Iris pigment epithelial cell (primary cell): Measurements from ENCODE around the gene ERRFI1.

ENCODE experiments used
- DNase-seq: peaks from one replicate; pipeline ENCODE4 v3.0.0-alpha.2; 2011; ENCODE audit warnings: low read depth

ERRFI1 gene

DNA sequence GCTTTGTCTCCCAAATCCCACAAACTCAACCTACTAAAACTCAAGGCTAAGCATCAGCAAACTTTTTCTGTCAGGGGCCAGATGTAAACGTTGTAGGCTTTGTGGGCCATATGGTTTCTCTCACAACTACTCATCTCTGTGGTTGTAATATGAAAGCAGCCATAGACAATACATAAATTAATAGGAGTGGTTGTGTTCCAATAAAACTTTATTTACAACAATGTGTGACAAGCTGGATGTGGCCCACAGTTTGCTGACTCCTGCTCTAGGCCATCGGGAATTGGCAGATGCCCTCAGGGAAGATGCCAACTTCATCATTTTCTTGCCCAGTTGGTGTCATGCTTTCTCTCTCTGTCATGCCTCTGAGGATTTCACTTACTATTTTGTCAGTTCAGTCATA is 17.5 kb upstream of the ERRFI1 start:
- no peak for DNase-seq

DNA sequence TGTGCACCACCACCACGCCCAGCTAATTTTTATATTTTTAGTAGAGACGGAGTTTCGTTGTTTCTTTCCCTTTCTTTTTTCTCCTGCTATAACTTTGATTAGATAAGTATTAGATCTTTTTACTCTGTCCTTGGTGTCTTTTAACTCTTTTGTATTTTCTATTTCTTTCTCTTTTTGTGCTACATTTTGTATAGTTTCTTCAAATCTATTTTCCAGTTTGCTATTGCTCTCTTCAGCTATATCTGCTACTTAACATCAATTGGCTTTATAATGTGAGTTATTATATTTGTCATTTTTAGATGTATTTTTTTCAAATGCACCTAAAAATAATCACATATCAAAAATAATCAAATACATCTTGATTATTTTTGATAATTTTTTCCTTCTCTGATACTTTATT is 16.0 kb upstream of the ERRFI1 start:
- DNase-seq, result no peak

DNA sequence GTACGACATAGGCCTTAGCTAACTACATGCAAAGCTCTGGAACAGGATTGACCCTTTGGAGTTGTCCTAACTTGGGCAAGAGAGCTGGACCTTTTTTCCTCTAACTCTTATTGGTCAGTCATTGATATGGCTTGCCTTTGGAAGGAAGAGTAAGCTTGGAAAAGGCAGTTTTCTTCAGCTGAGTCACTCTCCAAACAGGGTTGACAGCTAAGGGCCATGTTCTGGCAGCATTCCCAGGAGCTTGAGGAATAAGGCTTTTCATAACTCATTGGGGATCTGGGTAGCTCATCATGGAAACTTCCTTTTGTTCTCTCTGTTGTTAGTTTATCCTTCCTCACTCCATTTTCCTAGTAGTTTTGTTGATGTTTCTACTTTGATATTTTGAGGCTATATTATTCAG is 14.5 kb upstream of the ERRFI1 start:
- DNase-seq, result peak; percentile 99

DNA sequence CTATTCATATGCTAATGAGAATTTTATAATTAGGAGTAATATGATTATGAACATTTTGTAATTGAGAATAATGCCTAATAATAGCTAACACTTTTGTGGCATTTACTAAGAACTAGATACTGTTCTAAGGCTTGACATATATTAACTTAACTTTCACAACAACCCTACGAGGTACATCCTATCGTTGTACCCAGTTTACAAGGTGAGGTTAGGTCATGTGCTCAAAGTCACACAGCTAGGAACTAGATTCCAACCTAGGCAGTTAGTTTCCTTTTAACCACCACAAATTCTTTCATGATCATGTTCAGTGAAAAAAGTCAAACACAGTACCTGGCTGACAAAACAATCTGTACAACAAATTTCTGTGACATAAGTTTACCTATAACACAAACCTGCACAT is 13.0 kb upstream of the ERRFI1 start:
- DNase-seq, result no peak

DNA sequence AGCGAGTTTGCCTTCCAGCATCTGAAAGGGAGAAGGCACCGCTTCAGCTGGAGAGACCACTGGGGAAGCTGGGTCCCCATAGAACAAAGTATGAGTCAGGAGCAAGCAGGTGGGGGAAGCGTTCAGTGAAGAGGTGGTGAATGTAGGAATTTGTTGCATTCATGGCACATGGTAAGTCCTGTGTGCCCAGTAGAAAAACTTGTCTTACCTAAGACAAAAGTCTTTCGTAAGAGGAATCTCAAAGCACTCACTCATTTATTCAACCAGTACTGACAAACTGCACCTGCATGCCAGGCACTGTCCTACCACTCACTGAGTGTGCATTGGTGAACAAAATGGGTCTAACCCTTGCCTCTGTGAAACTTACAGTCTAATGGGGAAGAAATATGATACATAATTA is 9.2 kb upstream of the ERRFI1 start:
- DNase-seq, result no peak

DNA sequence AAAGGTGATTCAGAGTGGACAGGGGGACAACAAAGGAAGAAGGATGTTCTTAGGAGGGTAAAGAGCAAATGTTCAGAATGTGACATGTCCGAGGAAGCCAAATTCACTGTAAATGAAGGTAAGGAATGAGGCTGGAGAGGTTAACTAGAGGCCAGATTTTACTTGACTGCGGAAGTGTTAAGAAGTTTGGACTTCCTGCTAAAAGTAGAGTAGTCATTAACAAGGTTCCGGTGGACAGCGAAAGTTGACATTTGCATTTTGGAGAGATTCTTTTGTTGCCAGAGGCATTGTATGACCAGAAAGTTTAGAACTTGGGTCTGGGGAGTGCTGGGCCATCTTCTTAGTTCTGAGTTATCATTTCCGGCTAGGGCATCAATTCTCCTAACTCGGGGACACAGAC is 7.2 kb upstream of the ERRFI1 start:
- DNase-seq, result no peak

DNA sequence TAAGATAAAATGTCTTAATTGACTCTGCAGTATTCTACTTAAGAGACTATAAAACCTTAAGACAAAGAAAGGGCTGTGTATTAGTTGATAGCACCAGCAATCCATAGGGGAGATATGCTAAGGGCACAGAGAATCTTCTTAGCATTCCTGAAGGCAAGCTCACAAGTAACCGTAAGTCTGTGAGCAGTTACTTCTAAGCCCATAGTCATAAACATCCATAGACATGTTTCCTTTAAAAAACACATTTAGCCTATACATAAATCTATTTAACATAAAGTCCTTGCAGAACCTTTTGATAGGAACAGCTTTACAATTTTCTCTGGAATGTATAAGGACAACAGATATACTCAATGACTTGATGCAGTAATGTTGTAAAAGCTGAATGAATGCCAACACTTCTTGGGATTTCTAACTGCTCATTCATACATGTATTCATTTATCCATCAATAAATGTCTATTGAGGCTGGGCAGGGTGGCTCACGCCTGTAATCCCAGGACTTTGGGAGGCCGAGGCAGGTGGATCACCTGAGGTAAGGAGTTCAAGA is 6.3 kb upstream of the ERRFI1 start:
- DNase-seq, result peak; percentile 64

DNA sequence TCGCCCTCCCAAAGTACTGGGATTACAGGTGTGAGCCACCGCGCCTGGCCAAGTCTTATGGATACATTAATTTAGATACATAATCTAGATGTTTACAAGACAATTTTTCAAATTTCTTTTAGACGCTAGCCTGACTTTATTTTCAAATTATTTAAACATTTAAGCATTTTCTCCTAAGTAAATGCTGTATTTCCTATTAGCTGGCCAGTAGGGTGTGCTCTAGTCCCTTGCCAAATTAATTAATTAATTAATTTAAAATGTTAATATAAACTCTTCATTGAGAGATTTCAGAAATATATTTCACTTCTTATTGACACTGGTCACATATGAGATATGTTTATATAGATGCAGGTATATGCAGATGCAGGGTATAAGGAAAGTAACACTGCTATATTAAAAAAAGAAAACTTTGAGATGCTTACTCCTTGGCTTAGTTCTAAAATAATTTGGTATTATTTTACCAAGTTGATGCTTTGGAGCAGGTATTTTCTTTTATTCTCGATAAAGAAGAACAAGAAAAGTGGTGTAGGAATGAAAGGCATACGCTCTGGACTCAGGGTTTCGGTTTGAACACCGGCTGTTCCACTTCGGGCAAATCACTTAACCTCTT is 5.2 kb upstream of the ERRFI1 start:
- peak; percentile 65 for DNase-seq

DNA sequence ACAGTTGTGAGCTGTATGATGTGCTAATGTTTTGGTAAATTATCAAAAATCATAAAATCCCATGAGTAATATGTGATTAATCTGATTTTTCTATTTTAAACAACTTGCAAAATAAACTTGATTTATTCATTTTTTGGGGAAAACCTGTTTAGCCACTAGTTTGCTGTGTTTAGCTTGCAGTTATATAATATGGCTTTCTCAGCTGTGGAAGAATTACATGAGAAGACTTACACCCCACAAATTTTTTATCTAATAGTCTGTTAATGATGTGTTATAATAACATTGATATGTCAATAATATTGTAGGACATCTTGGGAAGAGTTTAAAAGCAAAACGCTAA is 2.4 kb upstream of the ERRFI1 start:
- no peak for DNase-seq

DNA sequence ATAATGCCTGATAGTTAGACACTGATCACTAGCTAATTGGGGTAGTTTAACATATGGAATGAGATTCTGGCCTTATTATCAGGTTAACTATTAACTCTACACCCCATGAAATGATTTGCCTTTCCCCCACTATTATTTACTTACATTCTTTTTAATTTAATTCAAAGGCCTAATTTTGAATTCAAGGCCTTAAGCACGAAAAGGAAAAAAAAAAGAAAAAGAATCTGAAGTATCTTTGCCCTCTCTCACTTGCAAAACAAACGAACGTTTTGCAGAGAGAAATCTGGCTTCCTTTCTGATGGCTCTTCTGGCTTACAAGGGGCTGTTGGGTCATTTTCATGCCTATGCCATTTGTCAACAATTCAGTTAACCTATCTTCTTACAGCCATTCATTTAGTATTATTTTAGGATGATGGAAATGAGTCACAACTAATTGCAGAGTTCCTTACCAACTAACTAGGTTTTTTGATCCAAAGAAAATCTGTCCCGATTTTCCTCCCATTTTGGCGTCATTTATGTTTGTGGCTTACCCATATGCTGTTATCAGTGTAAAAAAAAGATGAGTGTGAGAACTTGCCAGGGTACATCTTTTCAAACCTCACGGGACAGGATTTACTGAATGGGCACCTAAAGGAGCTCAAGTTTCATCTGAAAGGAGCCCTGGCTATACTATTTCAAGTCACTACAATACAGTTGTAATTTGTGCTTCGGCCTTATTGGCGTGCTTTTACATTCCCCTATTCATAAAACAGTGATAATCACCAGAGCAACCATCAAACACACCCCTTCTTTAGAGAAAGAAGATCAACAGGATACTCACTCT is 1.9 kb upstream of the ERRFI1 start:
- DNase-seq, result peak; percentile 85

DNA sequence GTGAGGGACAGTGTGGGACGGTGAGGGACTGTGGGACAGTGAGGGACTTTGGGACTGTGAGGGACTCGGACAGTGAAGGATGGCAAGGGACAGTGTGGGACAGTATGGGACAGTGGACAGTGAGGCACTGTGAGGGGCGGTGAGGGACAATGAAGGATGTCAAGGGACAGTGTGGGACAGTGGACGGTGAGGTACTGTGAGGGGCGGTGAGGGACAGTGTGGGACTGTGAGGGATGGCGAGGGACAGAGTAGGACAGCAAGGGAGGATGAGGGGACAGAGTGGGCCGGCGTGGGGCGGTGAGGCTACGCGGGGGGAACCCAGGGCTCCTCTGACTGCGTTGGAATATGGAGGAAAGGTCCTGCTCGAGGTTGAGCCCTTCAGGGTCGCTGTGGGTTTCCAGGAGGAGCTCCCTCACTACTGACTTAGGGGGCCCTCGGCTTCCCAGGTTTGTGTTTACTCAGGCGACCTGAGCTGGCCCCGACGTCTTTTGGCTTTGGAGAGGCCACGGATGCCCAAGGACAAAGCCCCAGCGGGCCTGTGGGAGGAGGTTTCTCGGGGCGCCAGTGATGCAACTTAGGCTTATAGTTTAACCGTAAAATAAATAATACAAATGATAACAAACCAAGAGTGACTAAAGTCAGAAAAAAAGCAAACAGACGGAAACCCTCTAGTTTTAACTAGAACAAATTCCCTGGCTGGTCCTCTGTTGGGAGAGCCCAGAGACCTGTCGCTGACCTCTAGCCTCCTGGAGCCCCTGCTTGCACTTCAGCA is 1.1 kb upstream of the ERRFI1 start:
- peak; percentile 85 for DNase-seq

DNA sequence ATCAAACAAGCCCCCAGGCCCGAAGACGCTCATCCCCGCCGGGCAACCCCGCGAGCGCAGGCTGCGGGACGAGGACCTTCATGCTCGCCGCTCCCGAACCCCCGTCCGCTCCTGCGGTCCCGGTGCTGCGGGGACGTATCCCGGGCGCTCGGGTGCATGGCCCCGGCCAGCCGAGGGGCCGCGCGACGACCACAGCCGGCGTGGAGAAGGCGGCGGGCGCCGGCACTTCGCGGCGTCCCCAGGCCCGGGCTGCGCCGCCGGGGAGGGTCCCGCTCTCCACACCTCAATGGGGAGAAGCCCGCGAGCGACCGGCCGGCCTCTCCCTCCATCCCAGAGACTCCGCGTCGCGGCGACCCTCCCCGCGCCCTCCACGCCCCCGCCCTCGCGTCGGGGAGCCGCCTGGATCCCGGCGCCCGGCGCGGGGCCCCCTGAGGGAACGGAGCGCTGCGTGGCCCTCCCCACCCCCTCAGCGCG is 401 bp downstream of the ERRFI1 start:
- no peak for DNase-seq

DNA sequence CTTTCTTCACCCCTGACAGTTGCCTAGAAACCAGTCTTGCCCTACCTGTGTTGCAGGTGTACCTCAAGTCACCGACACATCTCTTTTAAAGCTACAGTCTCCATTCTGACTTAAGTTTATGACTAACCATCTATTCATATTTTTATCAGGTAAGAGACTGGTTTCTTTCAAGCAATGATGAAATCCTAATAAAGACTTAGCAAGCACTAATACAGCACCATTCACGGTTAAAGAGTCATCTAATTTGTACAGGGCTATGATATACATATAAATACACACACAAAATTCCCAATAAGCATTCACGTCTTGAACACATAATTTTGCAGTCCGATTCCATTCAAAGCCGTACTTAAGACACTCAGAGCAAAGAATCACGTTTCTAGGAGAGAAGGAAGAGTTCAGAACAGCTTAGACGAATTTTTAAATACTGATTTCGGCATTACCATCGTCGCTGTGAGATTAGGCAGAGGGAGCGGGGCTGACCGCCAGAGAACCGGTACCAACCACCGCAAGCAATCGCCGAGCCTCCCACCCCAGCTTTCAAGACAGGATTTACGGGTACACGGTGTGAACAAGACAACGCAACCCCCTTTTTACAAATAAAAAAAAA is 943 bp downstream of the ERRFI1 start:
- peak; percentile 64 for DNase-seq

DNA sequence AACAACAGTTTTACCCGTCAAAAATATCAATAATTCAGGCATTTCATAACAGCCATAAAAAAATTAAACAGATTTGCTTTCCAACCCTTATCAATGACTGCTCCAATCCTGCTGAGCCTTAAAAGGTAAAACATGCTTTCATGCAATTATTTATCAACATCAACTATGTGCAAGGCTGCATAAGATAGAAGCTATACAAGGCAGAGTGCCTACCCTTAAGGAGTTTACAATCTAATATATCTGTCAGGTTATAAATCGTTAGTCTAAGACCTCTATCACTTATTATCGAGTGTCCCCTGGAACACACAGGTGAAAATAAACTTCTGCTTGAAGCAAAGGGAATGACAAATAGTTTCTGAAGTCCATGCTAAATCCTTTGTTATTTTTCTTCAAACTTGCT is 1.8 kb downstream of the ERRFI1 start:
- peak; percentile 24 for DNase-seq

DNA sequence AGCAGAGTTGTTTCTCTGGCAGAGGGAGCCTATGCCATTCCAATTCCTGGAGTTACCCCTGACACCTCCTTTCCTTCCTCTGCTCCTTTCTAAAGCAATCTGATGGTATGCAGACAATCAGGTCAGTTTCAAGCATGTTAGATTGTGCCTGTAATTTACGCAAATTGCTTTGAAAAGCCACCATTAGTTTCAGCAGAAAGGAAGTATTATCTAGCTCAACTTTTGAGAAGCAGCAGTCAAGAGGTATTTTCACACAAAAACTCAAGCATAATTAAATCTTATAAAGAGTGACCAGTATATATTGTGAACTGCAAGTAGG is 2.2 kb downstream of the ERRFI1 start:
- DNase-seq, result peak; percentile 23

DNA sequence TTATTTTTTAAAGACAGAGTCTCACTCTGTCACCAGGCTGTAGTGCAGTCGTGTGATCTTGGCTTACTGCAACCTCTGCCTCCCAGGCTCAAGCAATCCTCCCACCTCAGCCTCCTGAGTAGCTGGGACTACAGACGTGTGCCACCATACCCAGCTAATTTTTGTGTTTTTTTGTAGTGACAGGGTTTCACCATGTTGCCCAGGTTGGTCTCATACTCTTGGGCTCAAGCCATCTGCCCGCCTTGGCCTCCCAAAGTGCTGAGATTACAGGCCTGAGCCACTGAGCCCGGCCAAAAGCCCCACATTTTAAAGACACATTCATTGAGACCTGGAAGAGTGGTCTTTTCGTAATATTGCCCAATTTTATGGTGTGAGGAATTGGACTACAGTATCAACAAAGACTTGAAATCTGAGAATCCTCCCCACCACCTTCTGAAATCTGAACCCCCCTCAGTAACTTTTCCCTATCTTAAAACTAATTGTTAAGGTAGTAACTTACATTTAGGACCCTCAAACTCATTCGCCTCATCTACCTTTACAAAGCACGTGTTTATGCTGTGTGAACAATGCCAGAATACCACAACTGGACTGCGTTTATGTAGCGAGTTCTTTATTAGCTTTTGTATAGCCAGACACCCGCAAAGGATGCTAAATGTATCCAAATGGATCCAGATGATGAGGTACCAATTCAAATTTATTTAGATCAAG is 2.7 kb downstream of the ERRFI1 start:
- peak; percentile 20 for DNase-seq

DNA sequence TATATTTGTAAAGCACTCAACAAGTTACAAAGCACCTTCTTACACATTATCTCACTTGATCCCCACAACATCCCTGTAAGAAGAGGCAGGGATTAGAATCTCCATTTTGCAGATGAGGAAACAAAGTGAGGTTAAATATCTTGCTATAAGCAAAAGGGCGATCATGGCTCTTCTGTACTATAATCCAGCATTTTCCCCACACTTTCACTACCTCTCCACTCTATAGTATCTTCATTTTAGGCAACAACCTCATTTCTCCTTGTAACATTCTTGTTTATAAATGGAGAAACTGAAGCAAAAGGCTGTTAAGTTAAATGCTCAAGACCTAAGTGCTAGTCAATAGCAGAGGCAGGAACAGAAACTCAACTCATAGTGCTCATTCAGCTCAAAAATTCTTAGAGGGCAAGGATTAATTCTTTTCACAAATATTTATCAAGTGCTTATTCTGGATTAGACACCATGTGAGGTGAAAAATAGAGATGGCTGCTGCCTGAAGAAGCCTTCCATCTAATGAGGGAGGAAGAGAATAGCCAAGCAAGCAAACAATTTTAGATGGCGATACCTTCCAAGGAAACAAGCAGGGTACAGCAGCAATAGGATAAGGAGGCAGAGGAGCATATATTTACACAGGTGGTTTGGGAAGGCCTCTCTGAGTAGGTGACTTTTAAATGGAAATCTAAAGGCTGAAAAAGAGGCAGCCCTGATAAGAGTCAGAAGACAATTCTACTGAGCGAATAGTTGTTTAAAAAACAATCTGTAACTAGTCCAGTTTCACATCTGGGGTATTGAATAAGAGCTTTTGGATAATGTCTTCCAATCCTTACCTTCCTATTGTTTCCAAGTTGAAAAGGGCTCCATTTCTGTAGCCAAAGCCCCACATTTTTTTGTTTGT is 3.5 kb downstream of the ERRFI1 start:
- peak; percentile 17 for DNase-seq

DNA sequence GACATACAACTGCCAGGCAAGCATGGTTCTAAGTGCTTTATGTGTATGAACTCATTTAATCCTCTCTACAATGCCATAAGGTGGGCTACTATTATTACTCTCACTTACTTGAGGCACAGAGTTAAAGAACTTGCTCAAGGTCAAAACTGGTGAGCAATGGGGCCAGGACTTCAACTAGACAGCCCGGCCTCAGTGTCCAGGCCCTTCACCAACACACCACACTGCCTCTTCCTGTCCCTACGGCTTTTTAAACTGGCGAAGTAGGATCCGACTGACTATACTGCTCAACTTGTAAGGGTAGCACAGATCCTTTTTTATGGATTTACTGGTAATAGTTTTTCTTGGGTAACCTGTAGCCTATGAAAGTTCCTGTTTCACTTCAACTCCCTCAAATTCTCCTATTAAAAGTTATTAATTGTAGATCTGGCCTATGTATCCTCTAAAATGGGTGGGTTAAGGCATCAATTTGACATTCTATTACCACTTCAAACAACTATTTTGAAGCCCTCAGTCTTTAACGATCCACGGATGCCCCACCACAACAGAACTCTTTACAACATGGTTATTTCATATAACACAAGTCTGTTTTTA is 4.3 kb downstream of the ERRFI1 start:
- DNase-seq, result peak; percentile 45

DNA sequence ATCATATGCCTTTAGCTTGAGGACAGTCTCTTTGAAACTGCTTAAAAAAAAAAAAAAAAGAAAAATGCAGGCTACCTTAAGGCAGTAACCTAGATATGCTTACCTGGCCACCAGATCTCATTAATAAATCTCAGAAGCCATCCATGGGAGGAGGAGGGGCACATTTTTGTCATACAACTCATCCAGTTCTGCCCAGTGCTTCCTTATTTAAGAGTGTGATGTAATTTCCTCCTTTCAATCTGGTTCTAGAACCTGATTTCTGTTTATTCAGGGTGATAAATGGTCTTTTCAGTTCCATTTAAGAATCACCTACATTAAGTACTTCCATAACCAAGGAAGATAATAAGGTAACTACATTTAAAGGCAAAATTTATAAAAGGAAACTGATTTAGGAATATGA is 6.1 kb downstream of the ERRFI1 start:
- peak; percentile 76 for DNase-seq

DNA sequence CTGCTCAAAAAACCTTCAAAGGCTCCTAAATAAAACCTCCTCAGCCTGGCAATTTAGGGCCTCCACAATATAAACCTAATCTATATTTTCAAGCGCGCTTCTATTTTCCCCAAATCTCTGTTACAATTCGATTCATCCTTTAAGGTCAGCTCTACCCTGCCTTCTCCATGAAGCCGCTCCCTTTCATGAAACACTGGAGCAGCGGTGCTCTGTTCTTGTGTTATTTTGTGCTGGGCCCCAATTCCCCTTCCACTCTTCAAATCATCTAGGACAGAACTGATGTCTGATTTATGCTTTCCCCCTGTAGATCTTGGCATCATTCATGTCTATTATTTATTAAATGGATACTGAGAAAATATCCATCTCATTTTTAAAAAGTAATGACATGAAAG is 6.9 kb downstream of the ERRFI1 start:
- peak; percentile 16 for DNase-seq
